CMK (cell line): ENCODE data around the gene MTCL1.

Experiments used
- DNase-seq: peaks from one replicate; pipeline ENCODE4 v3.0.0-alpha.2; 2010; ENCODE audit warnings: low read depth

The MTCL1 gene

DNA sequence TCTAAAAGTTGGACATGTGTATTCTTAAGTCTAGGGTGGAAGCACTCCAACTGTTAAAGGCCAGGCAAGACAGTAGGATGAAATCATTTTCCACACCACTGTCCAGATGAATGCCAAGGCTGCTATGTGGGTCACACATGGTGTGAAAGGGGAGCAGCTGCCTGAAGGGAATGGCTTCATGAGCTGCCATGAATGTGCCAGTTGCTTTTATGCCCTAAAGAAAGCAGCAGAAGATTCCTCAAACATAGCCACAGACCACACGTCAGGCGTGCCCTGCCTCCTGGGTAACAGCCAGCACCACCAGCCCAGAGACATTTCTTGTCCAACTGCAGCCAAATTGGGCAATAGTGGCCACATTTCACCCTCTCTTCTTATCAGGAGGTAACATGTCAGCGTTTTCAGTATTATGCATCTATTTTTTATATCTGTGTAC is 130.2 kb downstream of the MTCL1 start:
- DNase-seq: peak; percentile 22

DNA sequence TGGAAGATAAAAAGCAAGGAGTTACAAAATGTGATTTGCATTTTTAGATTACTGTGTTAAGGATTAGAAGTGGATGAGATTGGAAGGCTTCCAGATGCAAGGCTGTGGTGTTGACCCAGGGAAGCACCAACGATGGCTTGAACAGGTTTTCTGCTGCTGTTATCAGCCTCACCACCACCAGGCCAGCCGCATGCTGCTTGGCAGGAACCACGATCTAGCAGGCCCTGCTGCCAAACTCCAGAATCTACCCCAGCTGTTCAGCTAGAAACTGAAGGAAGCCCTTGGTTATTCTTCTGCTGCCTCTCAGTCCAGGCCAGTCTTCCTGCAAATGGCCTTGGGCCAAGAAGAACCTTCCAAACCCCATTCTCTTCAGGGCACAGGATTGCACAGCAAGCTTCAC is 133.9 kb downstream of the MTCL1 start:
- DNase-seq: peak; percentile 4

DNA sequence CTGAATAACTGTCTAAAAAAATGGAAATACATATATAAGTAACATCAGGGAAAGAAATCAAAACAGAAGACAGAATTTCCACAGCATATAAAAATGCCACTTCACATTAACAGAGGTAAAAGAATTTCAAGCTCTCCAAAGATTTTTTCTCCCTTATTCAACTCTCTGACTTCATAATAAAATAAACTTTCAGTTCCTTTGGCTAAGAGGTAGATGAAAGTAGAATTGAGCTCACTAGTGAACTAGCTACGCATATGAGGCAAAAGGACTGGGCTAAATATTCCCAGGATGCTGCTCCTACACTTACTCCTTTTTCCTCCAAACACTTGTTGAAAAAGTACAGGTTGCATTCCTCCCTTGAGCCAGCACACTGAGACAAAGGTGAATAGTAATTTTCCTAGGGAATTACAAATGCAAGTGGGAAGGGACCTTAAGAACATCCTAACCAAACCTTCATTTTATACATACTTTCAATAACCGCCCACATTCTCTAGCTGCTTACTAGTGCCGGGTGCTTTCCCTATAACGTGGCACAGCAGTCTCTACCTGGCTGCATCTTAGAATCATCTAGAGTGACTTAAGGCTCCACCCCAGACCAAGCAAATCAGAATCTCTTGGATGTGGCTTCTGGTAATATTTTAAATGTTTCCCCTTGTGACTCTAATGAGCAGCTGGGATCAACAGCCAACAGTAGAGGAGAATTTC is 136.6 kb downstream of the MTCL1 start:
- no peak for DNase-seq

DNA sequence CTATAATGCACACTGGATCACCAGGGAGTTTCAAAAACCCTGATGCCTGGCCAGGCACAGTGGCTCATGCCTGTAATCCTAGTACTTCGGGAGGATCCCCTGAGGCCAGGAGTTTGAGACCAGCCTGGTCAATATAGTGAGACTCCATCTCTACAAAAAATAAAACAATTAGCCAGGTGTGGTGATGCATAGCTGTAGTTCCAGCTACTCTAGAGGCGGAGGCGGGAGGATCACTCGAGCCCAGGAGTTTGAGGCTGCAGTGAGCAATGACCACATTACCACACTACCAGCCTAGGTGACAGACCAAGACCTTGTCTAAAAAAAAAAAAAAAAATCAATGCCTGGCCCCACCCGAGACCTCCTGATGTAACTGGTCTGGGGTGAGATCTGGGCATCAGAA is 137.2 kb downstream of the MTCL1 start:
- no peak for DNase-seq

DNA sequence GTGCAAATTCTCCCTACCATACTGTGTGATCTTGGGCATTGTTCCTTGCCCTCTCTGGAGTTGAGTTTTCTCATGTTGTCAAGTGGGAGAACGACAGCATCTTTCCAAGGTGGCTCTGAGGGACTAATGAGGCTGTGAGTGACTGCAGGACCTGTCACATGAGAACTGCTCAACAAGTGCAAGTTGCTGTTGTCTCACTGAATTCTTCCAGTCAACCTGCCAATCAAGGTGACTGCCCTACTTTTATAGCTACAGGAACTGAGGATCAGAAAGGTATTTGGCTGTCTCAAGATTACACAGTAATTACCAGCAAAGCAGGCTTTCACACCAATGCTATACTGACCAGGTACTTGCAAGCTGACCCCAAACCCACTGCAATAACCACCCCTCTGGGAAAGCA is 137.6 kb downstream of the MTCL1 start:
- DNase-seq: no peak

DNA sequence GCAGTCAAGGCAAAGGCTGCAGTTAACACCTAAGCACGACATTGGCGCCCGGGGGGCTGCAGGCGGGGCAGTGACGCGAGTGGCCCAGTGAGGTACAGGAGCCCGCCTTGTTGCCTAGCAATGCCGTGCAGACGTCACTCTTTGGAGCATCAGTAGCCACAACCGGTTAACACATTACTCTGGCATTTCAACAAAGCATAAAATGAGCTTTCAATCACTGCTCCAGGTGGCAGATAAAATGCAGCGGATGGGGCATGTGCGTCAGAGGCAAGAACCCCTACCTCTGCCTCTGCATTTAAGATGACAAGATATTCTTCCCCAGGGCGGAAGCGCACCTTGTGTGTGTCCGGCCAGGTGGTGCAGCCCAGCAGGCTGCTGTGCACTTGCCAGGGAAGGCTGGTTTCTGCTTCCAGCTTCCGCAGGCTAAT is 139.4 kb downstream of the MTCL1 start:
- no peak for DNase-seq

DNA sequence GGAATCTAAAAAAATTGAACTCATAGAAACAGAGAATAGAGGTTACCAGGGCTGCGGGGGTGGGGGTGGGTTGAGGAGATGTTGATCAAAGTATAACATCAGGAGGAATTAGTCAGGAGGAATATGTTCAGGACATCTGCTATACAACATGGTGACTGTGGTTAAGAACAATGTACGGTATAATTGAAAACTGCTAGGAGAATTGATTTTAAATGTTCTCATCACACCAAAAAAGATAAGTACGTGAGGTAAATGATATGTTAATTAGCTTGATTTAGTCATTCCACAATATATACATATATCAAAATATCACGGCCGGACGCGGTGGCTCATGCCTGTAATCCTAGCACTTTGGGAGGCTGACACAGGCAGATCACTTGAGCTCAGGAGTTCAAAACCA is 140.2 kb downstream of the MTCL1 start:
- no peak for DNase-seq

DNA sequence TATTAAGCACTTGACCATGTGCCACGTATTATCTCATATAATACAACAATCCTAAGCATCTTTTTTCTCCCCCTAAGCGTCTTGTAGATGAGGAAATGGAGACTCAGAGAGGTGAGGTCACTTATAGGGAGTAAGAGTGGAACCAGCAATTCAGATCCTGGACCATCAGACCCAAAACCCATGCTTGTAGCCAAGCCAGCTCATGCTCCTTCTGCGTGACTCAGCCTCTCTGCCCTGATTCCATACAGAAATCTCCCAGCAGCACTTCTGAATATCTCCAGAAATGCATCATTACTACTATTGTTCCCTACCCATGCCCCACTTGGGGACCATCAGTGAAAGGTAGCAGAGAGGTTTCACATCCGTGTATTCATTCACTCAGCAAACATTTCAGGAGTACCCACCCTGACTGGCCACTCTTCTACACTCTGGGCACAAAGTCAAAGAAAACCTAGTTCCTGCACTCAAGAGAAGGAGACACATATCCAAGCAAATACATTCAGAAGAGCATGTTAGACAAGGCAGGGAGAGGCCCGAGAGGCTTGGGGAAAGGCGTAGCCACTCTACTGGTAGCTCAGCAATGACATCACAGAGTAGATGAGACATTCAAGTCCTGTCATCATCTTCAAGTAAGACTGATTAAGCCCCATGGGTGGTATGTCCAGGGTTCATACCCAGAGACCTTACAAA is 141.9 kb downstream of the MTCL1 start:
- no peak for DNase-seq

DNA sequence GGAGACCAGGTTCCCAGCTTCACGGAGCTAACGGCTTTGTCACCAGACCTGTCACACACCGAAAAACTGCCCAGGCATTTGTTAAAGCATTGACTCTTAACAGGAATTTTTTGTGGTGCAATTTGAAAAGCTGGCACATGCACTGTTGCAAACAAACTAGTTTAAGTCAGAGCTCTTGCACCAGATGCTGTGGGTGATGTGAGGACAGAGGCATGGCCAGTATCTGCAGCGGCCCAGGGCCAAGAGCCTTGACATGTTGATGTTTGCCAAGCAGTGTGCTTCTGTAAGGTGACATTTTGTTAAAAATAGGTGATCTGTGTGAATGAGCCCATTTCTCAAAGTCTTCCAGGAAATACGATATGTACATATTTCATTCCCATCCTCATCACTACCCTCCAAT is 142.5 kb downstream of the MTCL1 start:
- DNase-seq: no peak

DNA sequence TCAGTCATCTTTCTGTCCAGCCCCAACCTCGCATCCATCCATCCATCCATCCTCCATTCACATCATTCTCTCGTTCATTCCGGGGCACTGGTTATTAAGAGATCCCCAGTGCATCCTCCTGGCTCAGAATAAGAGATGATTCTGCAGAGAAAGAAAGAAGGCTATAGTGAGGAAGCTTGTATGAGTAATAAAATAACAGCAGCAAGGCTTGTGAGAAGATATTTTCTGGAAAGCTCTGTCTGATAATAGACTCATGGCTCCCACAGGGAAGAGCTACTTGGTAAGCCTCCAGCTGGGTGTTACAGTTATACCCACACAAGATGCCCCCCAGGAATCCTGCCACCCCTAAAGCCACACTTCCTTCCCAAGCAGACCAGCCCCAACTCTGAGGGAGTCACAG is 143.2 kb downstream of the MTCL1 start:
- DNase-seq: no peak

DNA sequence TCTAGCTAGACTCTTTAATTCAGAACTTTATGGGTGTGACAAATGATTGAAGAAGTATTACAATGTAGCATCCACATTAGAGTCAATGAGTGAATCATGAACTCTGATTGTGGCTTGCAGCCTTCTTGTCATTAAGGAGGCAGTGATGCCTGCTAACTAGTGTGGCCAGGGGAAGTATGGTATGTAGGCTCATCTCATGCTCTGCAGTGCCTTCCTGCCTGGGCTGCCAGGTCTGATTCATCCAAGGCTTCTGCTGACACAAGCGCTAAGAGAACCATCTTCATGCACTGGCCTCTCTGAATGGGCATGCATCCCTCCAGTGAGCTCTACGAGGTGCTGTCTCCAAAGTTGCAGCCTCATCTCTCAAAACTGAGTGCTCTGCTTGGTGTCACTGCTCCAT is 144.3 kb downstream of the MTCL1 start:
- DNase-seq: no peak

DNA sequence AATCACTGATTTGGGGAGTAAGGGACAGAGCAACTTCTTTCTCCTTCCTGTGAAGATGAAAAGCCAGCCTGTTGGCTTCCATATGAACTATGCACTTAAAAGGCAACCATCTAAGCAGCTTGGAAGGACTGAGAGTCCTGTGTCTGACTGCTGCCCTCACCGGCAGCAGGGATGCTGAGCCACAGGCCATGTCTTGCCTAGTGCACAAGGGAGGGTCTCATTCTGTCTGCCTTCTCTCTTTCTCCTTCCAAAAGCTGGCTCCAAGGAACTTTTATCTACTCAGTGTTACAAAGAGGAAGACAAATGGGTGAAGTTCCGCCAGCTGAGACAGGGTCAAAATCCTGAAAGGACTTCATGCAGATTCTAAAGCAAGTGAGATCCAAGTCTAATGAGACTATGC is 146.3 kb downstream of the MTCL1 start:
- no peak for DNase-seq

DNA sequence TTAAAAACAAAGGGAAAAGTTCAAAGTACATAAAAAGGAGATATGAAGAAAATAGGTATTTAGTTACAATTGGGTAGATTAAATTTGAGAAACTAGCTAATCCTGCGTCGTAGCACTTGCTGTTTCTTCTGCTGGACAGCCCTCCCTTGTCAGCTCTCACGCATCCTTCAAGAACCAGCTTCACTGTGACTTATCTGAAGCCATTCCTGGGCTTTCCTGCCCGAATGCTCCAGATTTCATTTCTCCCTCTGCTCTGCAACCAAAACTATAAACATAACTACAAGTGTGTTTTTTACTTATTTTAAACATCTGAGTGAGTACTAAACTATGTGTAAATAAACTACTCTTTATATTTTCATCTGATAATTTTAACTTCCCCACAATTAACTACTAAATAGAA is 149.2 kb downstream of the MTCL1 start:
- no peak for DNase-seq

DNA sequence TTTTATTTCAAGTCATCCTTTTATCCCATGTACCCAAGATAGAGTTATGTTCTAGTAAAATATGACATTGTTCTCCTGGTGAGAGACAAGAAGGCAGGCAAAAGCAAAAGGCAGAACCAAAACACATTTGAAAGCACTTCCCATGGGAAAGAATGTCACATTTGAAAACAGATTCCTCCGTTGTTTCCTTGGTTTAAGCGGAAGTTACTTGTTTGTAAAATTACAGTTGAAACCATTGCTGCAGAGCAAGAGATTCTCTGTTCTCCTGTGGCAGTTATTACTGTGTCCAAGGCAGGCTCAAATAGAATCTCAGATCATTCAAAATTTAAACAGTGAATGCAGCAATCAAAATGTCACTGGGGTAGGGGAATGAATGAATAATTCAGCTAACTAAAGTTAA is 149.6 kb downstream of the MTCL1 start:
- DNase-seq: no peak

DNA sequence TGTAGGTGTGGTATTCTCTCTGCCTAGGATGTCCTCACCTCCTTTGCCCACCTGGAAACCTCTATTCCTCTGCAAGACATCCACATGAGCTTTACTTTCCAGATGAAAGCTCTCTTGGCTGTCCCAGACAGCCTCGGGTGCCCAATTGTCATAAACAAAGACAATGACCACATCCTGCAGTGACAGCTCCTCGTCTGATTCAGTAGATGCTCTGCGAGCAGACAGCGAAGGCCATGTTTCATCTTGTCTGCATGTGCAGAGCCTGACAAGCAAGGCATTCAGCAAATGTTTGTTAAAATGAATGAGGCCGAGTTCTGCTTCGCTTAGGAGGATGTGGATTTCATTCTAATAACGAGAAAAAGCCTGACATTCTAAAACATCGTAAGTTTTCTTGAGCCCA is 150.9 kb downstream of the MTCL1 start:
- DNase-seq: no peak

DNA sequence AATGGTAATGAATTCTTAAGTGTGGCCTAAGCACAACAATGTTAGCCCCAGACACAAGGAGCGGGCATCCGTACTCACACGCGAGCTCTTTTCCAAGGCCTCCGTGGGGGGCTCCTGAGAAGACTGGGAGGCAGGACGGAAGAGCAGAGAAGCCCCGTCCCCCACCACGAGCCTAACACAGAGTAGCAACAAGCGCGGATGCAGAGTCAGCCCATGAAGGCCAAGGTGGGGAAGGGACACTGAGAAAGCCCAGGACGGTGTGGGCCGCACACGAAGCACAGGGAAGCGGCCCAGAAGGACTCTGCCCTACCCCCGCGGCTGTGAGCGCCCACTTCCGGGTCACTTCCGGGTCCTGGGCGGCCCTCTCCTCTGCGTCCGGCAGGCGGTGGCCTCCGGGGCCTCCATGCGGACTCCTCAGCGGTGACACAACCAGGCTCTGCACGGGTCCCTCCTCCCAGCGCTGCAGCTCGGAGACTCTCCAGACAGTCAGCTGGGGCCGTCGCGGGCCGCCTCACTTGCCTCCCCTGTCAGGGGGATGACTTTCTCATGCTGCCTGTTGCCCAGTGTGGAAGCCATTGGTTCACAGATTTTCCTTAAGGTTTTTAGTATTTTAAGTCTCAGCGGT is 151.5 kb downstream of the MTCL1 start:
- DNase-seq: no peak

DNA sequence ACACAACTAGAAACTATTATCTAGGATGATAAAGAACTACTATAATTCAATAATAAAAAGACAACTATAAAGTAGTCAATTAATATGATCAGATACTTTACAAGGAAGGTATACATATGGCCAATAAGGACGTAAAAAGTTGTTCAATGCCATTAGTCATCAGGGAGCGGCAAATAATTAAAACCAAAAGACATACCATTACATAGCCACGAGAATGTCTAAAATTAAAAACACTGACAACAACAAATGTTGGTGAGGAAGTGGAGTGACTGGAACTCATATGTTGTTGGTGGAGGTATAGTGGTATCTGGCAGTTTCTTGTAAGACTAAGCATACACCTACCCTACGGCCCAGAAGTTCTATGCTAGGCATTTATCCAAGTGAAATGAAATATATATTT is 152.4 kb downstream of the MTCL1 start:
- DNase-seq: no peak

DNA sequence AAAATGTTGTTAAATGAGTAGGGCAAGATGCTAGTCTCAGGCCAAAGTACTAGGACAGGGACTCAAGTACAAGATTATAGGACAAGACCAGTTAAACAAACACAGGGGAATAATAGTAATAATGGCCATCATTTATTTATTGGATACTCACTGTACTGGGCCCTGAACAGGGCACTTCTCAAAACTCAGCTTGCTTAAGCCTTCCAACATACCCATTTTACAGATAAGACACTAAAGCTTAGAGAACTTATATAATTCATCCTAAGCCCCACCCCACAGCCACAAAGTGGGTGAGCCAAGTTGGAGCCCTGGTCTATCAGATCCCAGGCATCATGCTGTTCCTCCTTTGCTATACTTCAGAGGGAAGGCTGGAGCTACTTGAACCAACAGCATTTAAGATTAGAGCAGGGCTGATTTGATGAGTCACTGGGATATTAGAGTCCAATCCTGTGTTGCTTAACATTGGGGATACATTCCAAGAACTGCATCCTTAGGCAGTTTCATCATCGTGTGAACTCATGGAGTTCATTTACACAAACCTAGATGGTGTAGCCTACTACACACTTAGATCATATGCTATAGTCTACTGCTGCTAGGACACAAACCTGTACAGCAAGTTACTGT is 153.6 kb downstream of the MTCL1 start:
- DNase-seq: no peak

DNA sequence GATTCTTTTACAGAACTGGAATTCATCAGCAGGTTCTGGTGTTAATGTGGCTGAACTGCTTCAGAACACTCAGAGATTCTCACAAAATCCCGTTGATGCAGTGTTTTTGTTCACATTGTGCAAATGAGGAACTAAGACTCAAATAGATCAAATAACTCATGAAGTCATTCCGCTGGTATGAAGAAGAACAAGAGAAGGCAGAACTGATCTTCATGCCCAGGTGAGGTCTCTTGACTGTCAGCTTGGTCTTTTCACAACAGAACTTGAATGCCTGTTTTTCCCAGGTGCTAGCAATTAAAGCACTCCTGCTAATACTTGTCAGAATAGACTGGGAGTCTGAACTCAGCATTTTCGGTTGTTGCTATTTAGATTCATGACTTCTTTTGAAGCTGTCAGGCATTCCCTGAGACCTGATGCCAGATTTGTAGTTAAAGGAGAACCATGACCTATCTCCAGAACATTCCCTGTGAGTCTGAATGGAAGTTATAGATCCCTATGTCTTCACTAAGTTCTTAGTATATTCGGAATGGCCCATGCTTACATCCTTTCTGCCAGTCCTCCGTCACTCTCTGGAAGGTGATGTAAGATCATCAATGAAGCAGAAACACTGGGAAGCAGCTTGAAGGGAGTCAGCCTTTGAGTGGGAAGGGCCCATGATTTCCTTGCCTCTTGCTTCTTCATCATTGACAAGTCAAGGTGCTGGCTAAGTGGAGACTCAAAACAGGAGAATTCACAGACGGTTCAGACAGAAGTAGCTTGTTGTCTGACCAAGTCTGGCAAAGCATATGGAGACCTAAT is 155.7 kb downstream of the MTCL1 start:
- DNase-seq: no peak

DNA sequence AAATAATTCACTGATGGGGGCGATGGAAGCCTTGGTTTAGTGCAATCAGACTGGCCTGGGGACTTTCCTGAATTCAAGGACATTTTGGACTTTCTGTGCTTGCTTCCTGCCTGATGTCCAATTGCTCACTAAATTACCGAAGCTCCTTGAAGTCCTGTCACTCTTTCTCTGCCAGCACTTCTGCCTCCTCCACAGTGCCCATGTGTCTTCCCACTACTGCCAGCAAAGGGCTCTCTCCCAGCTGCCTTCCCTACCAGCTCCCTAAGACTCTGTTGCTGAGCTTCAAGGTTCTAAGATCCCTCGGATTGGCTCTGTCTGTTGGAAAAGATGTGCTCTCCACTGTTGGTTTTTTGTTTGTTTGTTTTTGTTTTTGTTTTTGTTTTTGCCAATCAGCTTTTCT is 158.1 kb downstream of the MTCL1 start:
- DNase-seq: no peak

DNA sequence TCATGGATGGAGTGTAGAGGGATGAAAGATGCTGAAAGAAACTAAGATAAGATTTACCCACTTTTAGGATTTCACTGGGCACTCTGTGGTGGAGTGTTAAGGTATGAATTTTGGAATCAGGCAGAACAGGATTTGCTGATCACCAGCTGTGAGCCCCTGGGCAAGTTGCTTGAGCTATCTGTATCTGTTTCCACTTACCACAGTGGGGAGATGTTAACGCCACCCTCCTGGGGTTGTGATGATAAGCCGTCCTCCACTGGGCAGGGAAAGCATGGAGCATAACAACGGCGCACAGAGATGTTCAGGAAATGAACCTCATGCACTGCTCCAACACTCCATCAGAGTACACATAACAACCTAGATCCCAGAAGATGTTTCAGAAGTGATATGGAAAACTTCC is 160.6 kb downstream of the MTCL1 start:
- DNase-seq: no peak

DNA sequence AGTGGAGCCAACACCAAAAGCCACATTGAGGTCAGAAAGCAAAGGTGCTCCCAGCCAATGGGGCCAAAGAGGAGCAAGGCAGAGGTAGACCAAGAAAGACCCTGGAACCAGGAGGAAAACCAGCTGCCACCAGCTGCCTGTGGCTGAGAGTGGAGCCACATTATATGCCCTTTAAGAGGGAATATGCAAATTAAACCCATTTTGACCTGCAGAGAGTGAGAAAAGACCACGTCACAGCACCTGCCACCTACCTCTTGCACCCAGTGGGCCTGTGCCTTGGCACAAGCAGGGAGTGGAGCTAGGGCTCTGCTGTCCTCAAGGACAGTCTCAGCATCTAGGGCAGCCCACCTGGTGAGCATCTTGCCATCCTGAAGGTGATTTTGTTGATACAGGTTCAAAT is 161.3 kb downstream of the MTCL1 start:
- no peak for DNase-seq
